Measurements from ENCODE around the gene HERC3. TPM values are rescaled to one million over a fixed set of nuclear protein-coding genes. Genes with fewer than 3 reads are reported as not detected.

Gene HERC3
- total RNA-seq, 1 donor from 2014 or later = 18.9 TPM

DNA sequence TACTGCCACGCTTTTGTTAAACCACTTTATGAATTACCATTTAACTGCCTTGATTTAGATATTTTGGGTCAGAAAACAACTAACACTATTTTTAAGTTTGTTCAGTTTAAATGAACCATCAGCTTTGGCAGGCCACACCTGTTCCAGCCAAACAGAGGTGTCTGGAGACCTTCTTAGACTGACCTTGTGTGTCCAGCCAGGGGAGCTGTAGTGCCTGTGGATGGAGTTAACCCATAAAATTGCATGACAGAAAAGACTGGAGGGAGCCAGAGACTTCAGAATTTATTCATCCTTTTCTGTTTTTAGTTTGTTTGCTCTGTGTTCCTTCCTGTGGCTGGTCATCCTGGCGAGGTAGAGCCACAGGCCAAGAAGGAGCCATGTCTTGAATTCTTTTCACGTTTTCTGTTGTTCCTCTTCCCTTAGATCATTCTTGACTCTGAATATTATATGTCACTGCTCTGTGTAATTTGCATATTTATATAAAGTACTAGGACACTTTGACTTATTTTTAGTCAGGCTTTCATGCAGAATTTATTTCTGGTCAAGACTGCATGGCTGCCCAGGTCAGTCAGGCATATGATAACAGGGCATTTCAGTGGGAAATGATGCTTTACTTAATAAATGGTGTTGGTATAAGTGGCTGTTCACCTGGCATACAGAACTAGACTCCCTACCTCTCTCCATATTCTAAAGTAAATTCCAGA is 26.7 kb downstream of the HERC3 start:
- no peaks in the 10 kb centered on the region for H3K9me3 Mint-ChIP-seq
- peaks cover 19% of the 10 kb centered on the region for H3K36me3 Mint-ChIP-seq (ENCODE audit: low read depth)
- intact Hi-C loops (cut with micrococcal nuclease) = no loop called here
- peaks cover 18% of the 10 kb centered on the region for H3K4me1 Mint-ChIP-seq
- no peaks in the 10 kb centered on the region for H3K27me3 Mint-ChIP-seq
- H3K27ac Mint-ChIP-seq = no peak overlapping the region
- DNase-seq = no peak
- no peak overlapping the region for H3K4me3 Mint-ChIP-seq

GRCh38 chr4:88619971-88620370 is 27.7 kb downstream of the HERC3 start:
- H3K4me1 Mint-ChIP-seq = peaks cover 13% of the 10 kb centered on the region
- H3K9me3 Mint-ChIP-seq = peaks cover 4% of the 10 kb centered on the region
- intact Hi-C loops (cut with micrococcal nuclease) = no loop called here
- H3K4me3 Mint-ChIP-seq = no peak overlapping the region
- no peak overlapping the region for H3K27ac Mint-ChIP-seq
- DNase-seq = no peak
- no peaks in the 10 kb centered on the region for H3K27me3 Mint-ChIP-seq
- peaks cover 25% of the 10 kb centered on the region for H3K36me3 Mint-ChIP-seq (ENCODE audit: low read depth)

DNA sequence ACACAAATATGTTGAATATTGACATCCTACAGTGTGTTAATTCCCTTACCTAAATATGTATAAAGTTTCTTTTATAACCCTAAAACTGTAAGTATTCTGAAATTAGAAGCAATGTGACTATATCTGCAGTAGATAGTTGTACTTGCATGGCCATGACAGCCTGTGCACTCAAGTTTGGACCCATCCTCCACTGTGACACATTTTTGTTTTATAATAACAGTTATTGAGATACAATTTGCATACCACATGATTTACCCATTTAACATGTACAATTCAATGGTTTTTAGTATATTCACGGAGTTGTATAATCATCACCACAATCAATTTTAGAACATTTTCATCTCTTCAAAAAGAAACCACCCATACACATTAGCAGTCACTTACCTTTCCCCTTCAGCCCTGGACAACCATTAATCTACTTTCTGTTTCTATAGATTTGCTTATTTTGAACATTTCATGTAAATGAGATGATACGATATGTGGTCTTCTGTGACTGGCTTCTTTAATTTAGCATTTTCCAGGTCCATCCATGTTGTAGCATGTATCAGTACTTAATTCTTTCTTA is 29.6 kb downstream of the HERC3 start:
- H3K27ac Mint-ChIP-seq = no peak overlapping the region
- peaks cover 4% of the 10 kb centered on the region for H3K9me3 Mint-ChIP-seq
- H3K4me3 Mint-ChIP-seq = no peak overlapping the region
- intact Hi-C loops (cut with micrococcal nuclease) = no loop called here
- no peak for DNase-seq
- peaks cover 7% of the 10 kb centered on the region for H3K4me1 Mint-ChIP-seq
- H3K27me3 Mint-ChIP-seq = no peaks in the 10 kb centered on the region
- H3K36me3 Mint-ChIP-seq (ENCODE audit: low read depth) = peaks cover 25% of the 10 kb centered on the region

- intact Hi-C loops (cut with micrococcal nuclease) = no loop called here
- Mint-ChIP-seq H3K9me3 (peaks cover 4% of the 10 kb centered on the region), H3K36me3 (ENCODE audit: low read depth) (peaks cover 22% of the 10 kb centered on the region), H3K27ac (no peak overlapping the region), H3K4me1 (peaks cover 7% of the 10 kb centered on the region), H3K4me3 (no peak overlapping the region), H3K27me3 (no peaks in the 10 kb centered on the region)
- no peak for DNase-seq
Observed at GRCh38 chr4:88623097-88623496, 30.8 kb downstream of the HERC3 start.

DNA sequence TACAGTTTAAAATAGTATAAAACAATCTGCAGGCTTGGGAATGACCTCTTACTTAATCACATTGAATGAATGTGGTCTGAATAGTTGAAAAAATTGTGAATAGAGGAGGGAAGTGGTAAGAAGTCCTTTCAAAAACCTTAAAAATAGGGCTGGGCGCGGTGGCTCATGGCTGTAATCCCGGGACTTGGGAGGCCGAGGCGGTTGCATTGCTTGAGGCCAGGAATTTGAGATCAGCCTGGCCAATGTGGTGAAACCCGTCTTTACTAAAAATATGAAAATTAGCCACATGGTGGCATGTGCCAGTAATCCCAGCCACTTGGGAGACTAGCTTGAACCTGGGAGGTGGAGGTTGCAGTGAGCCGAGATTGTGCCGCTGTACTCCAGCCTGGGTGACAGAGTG is 36.5 kb downstream of the HERC3 start:
- Mint-ChIP-seq H3K27ac (no peak overlapping the region), H3K4me1 (no peaks in the 10 kb centered on the region), H3K9me3 (peaks cover 10% of the 10 kb centered on the region), H3K27me3 (no peaks in the 10 kb centered on the region), H3K36me3 (ENCODE audit: low read depth) (peaks cover 12% of the 10 kb centered on the region), H3K4me3 (no peak overlapping the region)
- no peak for DNase-seq
- intact Hi-C loops (cut with micrococcal nuclease) = no loop called here

DNA sequence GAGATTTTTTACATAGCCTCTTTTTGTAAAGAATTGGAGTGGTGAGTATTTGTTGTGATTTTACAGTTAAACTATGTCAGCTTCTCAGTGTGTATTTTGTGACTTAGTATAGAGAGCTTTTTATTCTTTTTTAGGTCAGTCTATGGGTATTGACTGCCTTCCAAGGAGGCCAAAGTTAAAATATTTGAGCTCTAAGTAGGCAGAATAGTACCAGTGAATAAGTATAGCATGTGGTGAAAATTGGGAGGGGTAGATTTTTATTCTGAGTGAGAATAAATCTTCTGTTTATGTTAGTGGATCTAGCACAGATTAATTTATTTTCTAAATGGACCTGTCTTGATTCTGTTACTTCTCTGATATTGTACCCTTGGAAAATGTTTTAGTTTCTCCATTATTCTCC is 37.5 kb downstream of the HERC3 start:
- Mint-ChIP-seq H3K4me3 (no peak overlapping the region), H3K36me3 (ENCODE audit: low read depth) (peaks cover 7% of the 10 kb centered on the region), H3K4me1 (no peaks in the 10 kb centered on the region), H3K27me3 (no peaks in the 10 kb centered on the region), H3K9me3 (peaks cover 11% of the 10 kb centered on the region), H3K27ac (no peak overlapping the region)
- DNase-seq = no peak
- intact Hi-C loops (cut with micrococcal nuclease) = no loop called here

DNA sequence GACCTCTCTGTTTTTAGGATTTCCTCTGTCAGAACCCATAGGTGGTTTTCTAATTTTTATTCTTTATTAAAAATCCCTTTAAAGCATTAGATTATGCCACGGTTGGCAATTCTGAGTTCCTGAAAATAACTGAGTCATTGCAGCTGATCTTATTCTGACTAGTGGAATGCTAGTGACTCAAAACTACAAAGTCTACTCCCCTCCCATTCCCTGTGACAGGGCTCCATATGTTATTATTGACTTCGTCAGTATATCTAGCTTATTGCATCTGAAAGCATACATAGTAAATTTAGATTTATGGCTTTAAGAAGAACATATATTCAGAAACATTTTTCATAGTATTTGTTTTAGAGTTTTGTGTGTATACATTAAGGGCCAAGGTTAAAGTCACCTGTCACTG is 38.5 kb downstream of the HERC3 start:
- no peak for DNase-seq
- no peaks in the 10 kb centered on the region for H3K4me1 Mint-ChIP-seq
- H3K36me3 Mint-ChIP-seq (ENCODE audit: low read depth) = peaks cover 8% of the 10 kb centered on the region
- peaks cover 18% of the 10 kb centered on the region for H3K9me3 Mint-ChIP-seq
- no peak overlapping the region for H3K4me3 Mint-ChIP-seq
- intact Hi-C loops (cut with micrococcal nuclease) = no loop called here
- no peak overlapping the region for H3K27ac Mint-ChIP-seq
- no peaks in the 10 kb centered on the region for H3K27me3 Mint-ChIP-seq

DNA sequence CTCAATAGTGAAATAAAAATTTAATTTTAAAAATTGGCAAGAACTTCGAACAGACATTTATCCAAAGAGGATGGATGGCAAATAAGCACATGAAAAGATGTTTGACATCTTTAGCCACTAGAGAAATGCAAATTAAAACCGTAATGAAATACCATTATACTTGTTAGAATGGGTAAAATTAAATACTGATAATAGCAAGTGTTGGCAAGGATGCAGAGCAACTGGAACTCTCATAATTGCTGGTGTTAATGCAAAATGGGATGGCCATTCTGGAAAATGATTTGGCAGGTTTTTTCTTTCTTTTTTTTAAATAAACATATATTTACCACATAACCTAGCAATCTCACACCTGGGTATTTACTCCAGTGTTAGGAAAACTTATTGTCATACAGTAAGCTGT is 51.7 kb downstream of the HERC3 start:
- intact Hi-C loops (cut with micrococcal nuclease) = no loop called here

DNA sequence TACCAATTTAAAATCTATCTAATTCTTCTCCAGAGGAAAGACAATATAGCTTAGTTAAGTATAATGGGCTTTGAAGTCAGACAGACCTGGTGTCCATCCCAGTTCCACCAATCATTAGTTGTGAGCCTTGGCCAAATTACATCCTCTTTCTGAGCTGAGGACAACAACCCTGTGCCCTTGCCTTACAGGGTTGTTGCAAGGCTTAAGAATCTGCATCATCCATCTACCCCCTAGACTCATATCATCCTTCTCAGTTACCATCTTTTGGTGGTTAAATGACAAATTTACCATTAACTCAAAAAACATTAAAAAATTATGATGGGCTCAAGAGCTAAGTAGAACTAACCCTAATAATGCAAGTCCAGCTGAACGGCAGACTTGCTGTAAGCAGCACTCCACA is 53.7 kb downstream of the HERC3 start:
- Mint-ChIP-seq H3K4me3 (no peak overlapping the region), H3K36me3 (ENCODE audit: low read depth) (no peaks in the 10 kb centered on the region), H3K9me3 (peaks cover 3% of the 10 kb centered on the region), H3K27me3 (no peaks in the 10 kb centered on the region), H3K4me1 (peaks cover 2% of the 10 kb centered on the region), H3K27ac (no peak overlapping the region)
- intact Hi-C loops (cut with micrococcal nuclease) = no loop called here
- DNase-seq = no peak

More for the DNA sequence above, 51.7 kb downstream of the HERC3 start:
- Mint-ChIP-seq H3K27me3 (no peaks in the 10 kb centered on the region), H3K36me3 (ENCODE audit: low read depth) (no peaks in the 10 kb centered on the region), H3K4me3 (no peak overlapping the region), H3K27ac (no peak overlapping the region), H3K4me1 (peaks cover under 1% of the 10 kb centered on the region), H3K9me3 (peaks cover 7% of the 10 kb centered on the region)
- no peak for DNase-seq

- DNase-seq = no peak
- intact Hi-C loops (cut with micrococcal nuclease) = no loop called here
- Mint-ChIP-seq H3K4me3 (no peak overlapping the region), H3K9me3 (peaks cover 3% of the 10 kb centered on the region), H3K27ac (no peak overlapping the region), H3K36me3 (ENCODE audit: low read depth) (no peaks in the 10 kb centered on the region), H3K27me3 (no peaks in the 10 kb centered on the region), H3K4me1 (peaks cover 2% of the 10 kb centered on the region)
Observed at GRCh38 chr4:88646528-88647280, 54.4 kb downstream of the HERC3 start.

GRCh38 chr4:88649716-88650115 is 57.4 kb downstream of the HERC3 start:
- no peaks in the 10 kb centered on the region for H3K27me3 Mint-ChIP-seq
- H3K4me1 Mint-ChIP-seq = peaks cover 6% of the 10 kb centered on the region
- no peak overlapping the region for H3K4me3 Mint-ChIP-seq
- no peak for DNase-seq
- no peaks in the 10 kb centered on the region for H3K9me3 Mint-ChIP-seq
- H3K36me3 Mint-ChIP-seq (ENCODE audit: low read depth) = peaks cover 6% of the 10 kb centered on the region
- intact Hi-C loops (cut with micrococcal nuclease) = no loop called here
- no peak overlapping the region for H3K27ac Mint-ChIP-seq

GRCh38 chr4:88653371-88653946 is 61.2 kb downstream of the HERC3 start:
- DNase-seq = no peak
- peaks cover 8% of the 10 kb centered on the region for H3K4me1 Mint-ChIP-seq
- H3K36me3 Mint-ChIP-seq (ENCODE audit: low read depth) = peaks cover 18% of the 10 kb centered on the region
- no peak overlapping the region for H3K27ac Mint-ChIP-seq
- H3K27me3 Mint-ChIP-seq = no peaks in the 10 kb centered on the region
- intact Hi-C loops (cut with micrococcal nuclease) = no loop called here
- H3K9me3 Mint-ChIP-seq = no peaks in the 10 kb centered on the region
- no peak overlapping the region for H3K4me3 Mint-ChIP-seq

DNA sequence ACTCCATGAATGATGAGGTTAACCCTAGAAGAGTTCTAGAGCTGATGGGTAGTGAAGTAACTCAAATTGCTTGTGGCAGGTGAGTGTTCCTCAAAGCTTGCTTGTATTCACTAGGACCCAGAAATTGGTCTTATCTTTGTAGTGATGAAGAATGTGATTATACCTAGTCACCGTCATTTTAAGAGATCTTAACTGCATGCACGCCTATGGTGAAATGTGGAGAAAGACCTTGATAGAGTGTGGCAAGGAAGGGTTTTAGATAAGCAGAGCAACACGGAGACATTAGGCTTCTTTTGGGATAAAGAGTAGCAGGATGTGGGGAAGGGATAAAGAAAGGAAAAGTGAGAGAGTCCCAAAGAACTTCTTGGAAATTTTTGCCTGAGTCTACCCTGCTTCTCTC is 62.9 kb downstream of the HERC3 start:
- Mint-ChIP-seq H3K4me1 (peaks cover 14% of the 10 kb centered on the region), H3K9me3 (no peaks in the 10 kb centered on the region), H3K36me3 (ENCODE audit: low read depth) (peaks cover 18% of the 10 kb centered on the region), H3K27me3 (no peaks in the 10 kb centered on the region), H3K4me3 (no peak overlapping the region), H3K27ac (no peak overlapping the region)
- intact Hi-C loops (cut with micrococcal nuclease) = loop anchor here (5.0 kb wide), 1 partner anchor 63 kb away; the partner anchor contains the start of gene HERC3
- DNase-seq = no peak
